Transverse colon (tissue), 4 donors: ENCODE data around the gene SMARCC1. TPM values are rescaled to one million over a fixed set of nuclear protein-coding genes. Genes with fewer than 3 reads are reported as not detected.
"Not testable (repeated sequence)": the region's sequence is repeated elsewhere in the genome, so short reads cannot be mapped to it uniquely, and the experiment has no call there.

Source experiments
- DNase-seq: peaks from one replicate; pipeline ENCODE4 v3.0.0-alpha.2; 2019
- H3K27ac ChIP-seq, 4 donors: fragments of 200-600 bp; sonication (generic); 2 replicates each; pipeline ENCODE4 v1.5.1; 2016 to 2018; ENCODE audit warnings: inconsistent platforms in 4 of 4
- H3K27me3 ChIP-seq: fragments of 200-600 bp; sonication (generic); 2 replicates; pipeline ENCODE4 v1.5.1; 2017; ENCODE audit warnings: inconsistent platforms
- H3K36me3 ChIP-seq, 4 donors: fragments of 200-600 bp; sonication (generic); 2 replicates each; pipeline ENCODE4 v1.5.1; 2017 to 2019; ENCODE audit warnings: inconsistent platforms in 4 of 4
- H3K4me1 ChIP-seq, 4 donors: fragments of 200-600 bp; sonication (generic); 2 replicates each; pipeline ENCODE4 v1.5.1; 2017 to 2020; ENCODE audit warnings: inconsistent platforms in 4 of 4
- H3K4me3 ChIP-seq, 4 donors: fragments of 200-600 bp; sonication (generic); 1 replicate in 1 of 4; 2 replicates in 3 of 4; pipeline versions ENCODE4 v1.5.1 to v1.6.1; 2017 to 2019; ENCODE audit warnings: inconsistent platforms in 4 of 4
- H3K9me3 ChIP-seq, 2 donors: fragments of 200-600 bp; sonication (generic); 2 replicates each; pipeline ENCODE4 v1.5.1; 2017 to 2019; ENCODE audit warnings: inconsistent platforms in 2 of 2
- CTCF ChIP-seq, 5 experiments: fragments of 200-600 bp in 3 of 5; fragments of 450-650 bp in 2 of 5; sonication (generic) in 3 of 5; IDR thresholded peaks; 1 replicate in 2 of 5; 2 replicates in 3 of 5; pipeline ENCODE4 v1.5.1; 2016 to 2017; ENCODE audit warnings: antibody characterized with exemption in 5 of 5, inconsistent platforms in 3 of 5, mild to moderate bottlenecking in 2 of 5, moderate library complexity in 1 of 5
- EP300 ChIP-seq: sonication (generic); formaldehyde crosslinking; IDR thresholded peaks from one replicate; pipeline ENCODE4 v1.6.1; 2017; ENCODE audit warnings: antibody characterized with exemption, low read depth
- POLR2A ChIP-seq: fragments of 450-650 bp; IDR thresholded peaks from one replicate; pipeline ENCODE4 v1.6.1; 2016; ENCODE audit warnings: antibody characterized with exemption, mild to moderate bottlenecking, moderate library complexity
- POLR2AphosphoS5 ChIP-seq, 3 donors: sonication (generic); formaldehyde crosslinking; IDR thresholded peaks; one replicate each; pipeline ENCODE4 v1.6.1; 2016; ENCODE audit warnings: antibody characterized with exemption in 3 of 3
- WGBS, 2 donors: methylation state at CpG; one replicate each; pipeline ENCODE4 v1.1.5; 2018; ENCODE audit warnings: low coverage in 1 of 2; 5-methylcytosine and 5-hydroxymethylcytosine counted together
- in situ Hi-C, 4 donors: fragments of 200-750 bp; cut with MboI; loops; one replicate each; pipeline versions ENCODE4 v1.15.0 to v1.15.1; 2017; ENCODE audit warnings: low sequenced_read_pairs in 3 of 4, low pct_ligation_motif_present in 1 of 4, low pct_unique_long_range_greater_than_20kb in 1 of 4
- intact Hi-C: fragments of 100-400 bp; cut with DNase I; formaldehyde crosslinking; loops from one replicate; pipeline ENCODE4 v1.15.1; 2023; ENCODE audit warnings: low total_unique reads
- total RNA-seq, 4 donors: library from RNA; depleted of rRNA; stranded (reverse); fragments of >200 nt; gene quantifications; one replicate each; pipeline ENCODE4 v1.1.0, GENCODE V29; 2016

SMARCC1 gene
- total RNA-seq, 4 donors from 2014 or later, result 21.3 to 70.8 (median 45.0) TPM

GRCh38 chr3:47732143-47732542, 49.5 kb downstream of the SMARCC1 start:
- TF ChIP-seq POLR2AphosphoS5 (IDR thresholded peaks at IDR 0.05) (no peak), EP300 (no peak), POLR2A (no peak), CTCF (IDR thresholded peaks at IDR 0.05) (no peak)
- H3K4me3 ChIP-seq, result no peak overlapping the region
- intact Hi-C loops, result no loop called here
- no peaks in the 10 kb centered on the region for H3K27me3 ChIP-seq
- H3K9me3 ChIP-seq, result no peaks in the 10 kb centered on the region
- no peaks in the 10 kb centered on the region for H3K4me1 ChIP-seq
- peaks cover 0 to 43% (median 10%) of the 10 kb centered on the region in 4 donors for H3K36me3 ChIP-seq
- in situ Hi-C loops, result no loop called here
- 63 to 68% methylated on average over 2 of the region's 2 CpGs for WGBS, 2 donors
- DNase-seq, result no peak
- H3K27ac ChIP-seq, result no peak overlapping the region

- Histone ChIP-seq H3K36me3 (peaks cover 0 to 50% (median 13%) of the 10 kb centered on the region in 4 donors), H3K4me1 (no peaks in the 10 kb centered on the region), H3K27me3 (no peaks in the 10 kb centered on the region), H3K27ac (no peak overlapping the region), H3K4me3 (no peak overlapping the region), H3K9me3 (no peaks in the 10 kb centered on the region)
- intact Hi-C loops (no loop called here), in situ Hi-C loops (no loop called here)
- DNase-seq, result no peak
- 87 to 89% methylated on average over 7 to 8 of the region's 8 CpGs for WGBS, 2 donors
- no peak for TF ChIP-seq CTCF (IDR thresholded peaks at IDR 0.05)
- TF ChIP-seq EP300, result no peak
- TF ChIP-seq POLR2AphosphoS5 (IDR thresholded peaks at IDR 0.05), result no peak
- no peak for TF ChIP-seq POLR2A
Observed at GRCh38 chr3:47731061-47731460, 50.6 kb downstream of the SMARCC1 start.

GRCh38 chr3:47722859-47723258, 58.8 kb downstream of the SMARCC1 start:
- intact Hi-C loops, result no loop called here
- no peak for TF ChIP-seq POLR2A
- TF ChIP-seq CTCF (IDR thresholded peaks at IDR 0.05), result no peak
- no peak for TF ChIP-seq POLR2AphosphoS5 (IDR thresholded peaks at IDR 0.05)
- TF ChIP-seq EP300, result no peak

GRCh38 chr3:47717448-47717847, 64.2 kb downstream of the SMARCC1 start:
- in situ Hi-C loops, H3K9me3 ChIP-seq, intact Hi-C loops, DNase-seq, H3K4me1 ChIP-seq, H3K27ac ChIP-seq, H3K27me3 ChIP-seq, H3K4me3 ChIP-seq: not testable (repeated sequence)
- 89 to 91% methylated on average over 2 to 4 of the region's 4 CpGs for WGBS, 2 donors
- H3K36me3 ChIP-seq, result peaks cover 0 to 31% (median 14%) of the 10 kb centered on the region in 4 donors

More at GRCh38 chr3:47722859-47723258, 58.8 kb downstream of the SMARCC1 start:
- Histone ChIP-seq H3K27ac (no peak overlapping the region), H3K9me3 (no peaks in the 10 kb centered on the region), H3K4me3 (no peak overlapping the region), H3K4me1 (peaks cover 0 to 6% (median 2%) of the 10 kb centered on the region in 4 donors), H3K36me3 (peaks cover 0 to 35% (median 14%) of the 10 kb centered on the region in 4 donors), H3K27me3 (no peaks in the 10 kb centered on the region)
- in situ Hi-C loops, result no loop called here
- 45 to 52% methylated on average over 2 of the region's 2 CpGs for WGBS, 2 donors
- DNase-seq, result no peak

GRCh38 chr3:47716656-47717055, 65.0 kb downstream of the SMARCC1 start:
- Histone ChIP-seq H3K36me3 (peaks cover 0 to 34% (median 14%) of the 10 kb centered on the region in 4 donors), H3K4me1 (no peaks in the 10 kb centered on the region), H3K4me3 (no peak overlapping the region), H3K27me3 (no peaks in the 10 kb centered on the region), H3K9me3 (no peaks in the 10 kb centered on the region), H3K27ac (no peak overlapping the region)
- TF ChIP-seq POLR2A, result no peak
- no peak for TF ChIP-seq CTCF (IDR thresholded peaks at IDR 0.05)
- no peak for TF ChIP-seq EP300
- no peak for TF ChIP-seq POLR2AphosphoS5 (IDR thresholded peaks at IDR 0.05)
- intact Hi-C loops (no loop called here), in situ Hi-C loops (no loop called here)
- WGBS, 2 donors, result 84 to 100% methylated on average over 1 of the region's 1 CpG
- DNase-seq, result no peak
